Fibroblast of skin of left biceps (primary cell): Measurements from ENCODE around the gene FFAR4.
"Not testable (repeated sequence)": the region's sequence is repeated elsewhere in the genome, so short reads cannot be mapped to it uniquely, and the experiment has no call there.

Experiments
- DNase-seq, 2 experiments: peaks; one replicate each; pipeline ENCODE4 v3.0.0-alpha.2; 2013; ENCODE audit warnings: low read depth in 2 of 2

FFAR4 gene

DNA sequence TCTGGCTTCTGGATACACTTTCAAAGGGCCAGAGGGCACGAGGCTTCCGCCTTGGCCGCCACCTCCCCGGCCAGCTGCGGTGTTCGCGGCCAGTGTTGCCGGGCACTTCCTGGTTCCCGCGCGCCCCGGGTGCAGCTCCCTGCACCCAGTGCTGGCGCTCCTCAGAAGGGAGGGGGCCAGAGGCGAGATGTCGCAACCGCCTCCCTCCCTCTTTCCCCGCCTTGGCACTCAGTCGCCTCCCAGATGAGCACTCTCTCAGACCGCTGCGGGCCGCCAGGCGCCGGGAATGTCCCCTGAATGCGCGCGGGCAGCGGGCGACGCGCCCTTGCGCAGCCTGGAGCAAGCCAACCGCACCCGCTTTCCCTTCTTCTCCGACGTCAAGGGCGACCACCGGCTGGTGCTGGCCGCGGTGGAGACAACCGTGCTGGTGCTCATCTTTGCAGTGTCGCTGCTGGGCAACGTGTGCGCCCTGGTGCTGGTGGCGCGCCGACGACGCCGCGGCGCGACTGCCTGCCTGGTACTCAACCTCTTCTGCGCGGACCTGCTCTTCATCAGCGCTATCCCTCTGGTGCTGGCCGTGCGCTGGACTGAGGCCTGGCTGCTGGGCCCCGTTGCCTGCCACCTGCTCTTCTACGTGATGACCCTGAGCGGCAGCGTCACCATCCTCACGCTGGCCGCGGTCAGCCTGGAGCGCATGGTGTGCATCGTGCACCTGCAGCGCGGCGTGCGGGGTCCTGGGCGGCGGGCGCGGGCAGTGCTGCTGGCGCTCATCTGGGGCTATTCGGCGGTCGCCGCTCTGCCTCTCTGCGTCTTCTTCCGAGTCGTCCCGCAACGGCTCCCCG, at the start of gene FFAR4:
TSS of gene FFAR4 (plus strand) at position 231 of the 842 bp plus-strand sequence. CDS start at position 287, 56 bp downstream.
- DNase-seq: no peak

GRCh38 chr10:93518531-93518930, 47.9 kb upstream of the FFAR4 start:
- no peak for DNase-seq

GRCh38 chr10:93535293-93535692, 31.2 kb upstream of the FFAR4 start:
- no peak for DNase-seq

GRCh38 chr10:93540871-93541270, 25.6 kb upstream of the FFAR4 start:
- not testable (repeated sequence) for DNase-seq

DNA sequence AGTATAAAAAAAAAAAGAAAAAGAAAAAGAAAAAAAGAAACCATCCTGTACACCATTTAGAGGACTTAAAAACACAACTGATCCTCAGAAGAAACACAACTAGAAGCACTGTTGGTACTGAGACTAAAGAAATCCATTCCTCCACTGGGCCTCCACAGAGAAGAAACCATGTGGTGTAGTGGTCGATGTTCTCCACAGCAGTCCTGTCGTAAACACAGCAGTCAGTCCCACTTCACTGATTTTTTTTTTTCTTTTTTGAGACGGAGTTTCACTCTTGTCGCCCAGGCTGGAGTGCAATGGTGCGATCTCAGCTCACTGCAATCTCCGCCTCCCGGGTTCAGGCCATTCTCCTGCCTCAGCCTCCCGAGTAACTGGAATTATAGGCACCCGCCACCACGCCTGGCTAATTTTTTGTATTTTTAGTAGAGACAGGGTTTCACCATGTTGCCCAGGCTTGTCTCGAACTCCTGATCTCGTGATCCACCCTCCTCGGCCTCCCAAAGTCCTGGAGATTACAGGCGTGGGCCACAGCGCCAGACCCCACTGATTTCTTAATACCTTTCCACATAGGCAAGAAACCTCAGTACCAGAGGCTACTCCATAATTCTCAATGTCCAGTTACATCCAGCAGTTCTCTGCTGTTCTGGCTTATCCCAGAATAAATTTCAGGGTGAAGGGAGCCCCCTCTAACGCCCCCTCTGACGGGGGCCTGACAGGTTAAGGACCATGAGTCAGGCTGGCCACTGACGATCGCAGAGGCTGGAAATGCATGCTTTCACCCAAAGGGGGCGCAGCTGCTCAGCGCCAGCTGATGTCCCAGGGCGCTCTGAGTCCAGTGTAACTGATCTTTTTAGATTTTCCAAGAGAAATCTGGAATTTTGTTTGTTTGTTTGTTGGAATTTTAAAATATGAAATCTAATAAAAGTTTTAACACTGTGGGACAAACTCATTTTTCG, 24.8 kb upstream of the FFAR4 start:
- DNase-seq: no peak

DNA sequence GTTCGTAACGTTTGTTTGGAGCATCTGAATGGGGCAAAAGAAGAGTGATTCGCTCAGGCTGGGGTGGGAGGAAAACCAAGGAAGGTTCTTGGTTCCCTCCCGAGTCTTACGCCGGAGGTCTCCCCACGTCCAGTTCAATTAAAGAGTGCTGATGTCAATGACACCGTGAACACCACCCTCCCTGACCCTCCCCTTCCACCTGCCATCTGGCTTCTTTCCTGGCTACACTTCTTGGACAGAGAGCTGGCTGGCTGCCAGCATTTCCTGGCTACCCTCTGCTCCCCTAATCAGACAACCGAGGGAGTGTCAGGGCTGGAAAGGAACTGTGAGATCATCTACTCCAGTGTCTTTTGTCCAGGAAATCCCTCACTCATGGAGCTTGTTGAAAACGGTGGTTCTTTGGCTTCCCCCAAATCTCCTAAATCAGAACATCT, 24.1 kb upstream of the FFAR4 start:
- no peak for DNase-seq

GRCh38 chr10:93546995-93547394, 19.5 kb upstream of the FFAR4 start:
- DNase-seq: not testable (repeated sequence)

GRCh38 chr10:93547522-93547921, 18.9 kb upstream of the FFAR4 start:
- no peak for DNase-seq

DNA sequence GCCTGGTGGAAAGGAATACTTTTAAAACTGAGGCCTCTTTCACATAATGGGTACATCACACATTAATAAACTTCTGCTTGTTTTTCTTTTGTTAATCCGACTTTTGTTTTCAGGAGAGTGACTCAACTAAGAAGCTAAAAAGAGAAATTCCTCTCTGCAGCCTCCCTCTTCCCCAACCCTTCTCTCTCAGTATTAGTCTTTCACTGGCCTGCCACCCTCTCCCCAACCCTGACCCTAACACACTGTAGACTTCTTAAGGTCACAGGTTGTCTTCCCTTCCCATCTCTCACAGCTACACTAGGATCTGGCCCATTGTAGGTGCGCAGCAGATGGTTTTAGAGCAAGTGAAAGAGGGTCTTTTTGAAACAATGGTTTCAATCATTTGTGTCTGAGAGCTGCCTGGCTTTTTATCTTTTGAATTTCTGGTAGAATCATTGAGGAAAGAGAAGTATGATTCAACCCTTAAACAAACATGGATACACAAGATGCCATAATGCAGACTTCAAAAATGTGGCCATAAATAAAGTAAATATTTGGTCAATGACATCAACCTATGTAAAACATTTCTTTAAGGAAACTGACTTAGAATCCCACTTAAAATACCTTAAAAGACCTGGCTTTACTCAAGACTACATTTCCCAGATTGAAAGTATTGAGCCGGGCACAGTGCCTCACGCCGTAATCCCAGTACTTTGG, 17.9 kb upstream of the FFAR4 start:
- DNase-seq: no peak

GRCh38 chr10:93550606-93551005, 15.9 kb upstream of the FFAR4 start:
- DNase-seq: no peak

GRCh38 chr10:93552780-93553179, 13.7 kb upstream of the FFAR4 start:
- no peak for DNase-seq

GRCh38 chr10:93553482-93554315, 12.8 kb upstream of the FFAR4 start:
- no peak for DNase-seq

GRCh38 chr10:93554316-93554663, 12.2 kb upstream of the FFAR4 start:
- no peak for DNase-seq

DNA sequence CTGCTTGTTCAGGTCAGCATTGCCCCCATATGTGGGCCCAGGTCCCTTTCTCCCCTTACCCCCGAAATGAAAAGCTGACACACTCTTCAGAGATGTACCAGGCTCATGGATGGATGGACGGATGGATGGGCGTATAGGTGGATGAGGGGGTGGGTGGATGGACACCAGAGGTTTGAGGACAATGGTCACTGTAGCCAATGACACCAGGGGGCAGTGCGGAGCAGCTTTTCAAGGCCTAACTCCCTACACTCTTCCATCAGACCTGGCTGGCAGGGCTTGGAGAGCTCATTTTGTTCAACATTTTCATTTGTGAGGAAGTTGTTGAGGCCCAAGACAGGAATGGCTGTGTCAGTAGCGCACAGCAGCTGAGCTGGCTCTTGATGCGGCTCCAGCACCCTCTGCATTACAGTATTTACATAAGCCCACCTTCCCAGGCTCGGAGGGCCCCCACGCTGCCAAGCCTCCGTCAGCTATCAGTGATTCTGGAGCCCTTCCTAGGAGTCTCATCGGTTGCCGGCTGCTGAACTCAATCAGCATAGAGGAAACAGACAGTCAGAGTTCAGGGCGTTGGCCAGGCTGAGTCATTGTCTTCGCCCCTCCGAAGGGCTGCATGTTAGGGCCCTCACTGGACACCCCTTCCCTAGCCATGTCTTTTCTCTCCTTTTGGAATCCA, 11.6 kb upstream of the FFAR4 start:
- peak; percentile 19 for DNase-seq

GRCh38 chr10:93559490-93559889, 7.0 kb upstream of the FFAR4 start:
- DNase-seq: no peak

DNA sequence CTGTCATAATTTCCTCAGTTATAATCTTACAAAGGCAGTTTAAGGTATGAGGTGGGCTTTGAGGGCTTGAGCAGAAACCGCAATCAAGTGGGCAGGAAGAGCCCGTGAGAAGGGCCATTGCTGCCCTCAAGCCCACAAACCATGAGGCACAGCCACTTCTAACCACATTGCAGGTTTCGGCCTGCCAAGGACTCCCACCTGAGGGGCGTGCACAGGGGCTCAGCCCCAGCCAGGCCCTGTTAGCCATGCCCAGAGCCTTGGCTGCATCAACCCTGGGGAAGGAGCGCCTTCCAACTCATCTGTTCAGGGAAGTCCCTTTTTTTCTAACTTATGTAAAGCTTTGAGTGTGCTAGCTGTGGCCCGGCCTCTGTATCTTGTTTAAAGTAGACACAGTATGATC, 5.9 kb upstream of the FFAR4 start:
- DNase-seq: no peak

DNA sequence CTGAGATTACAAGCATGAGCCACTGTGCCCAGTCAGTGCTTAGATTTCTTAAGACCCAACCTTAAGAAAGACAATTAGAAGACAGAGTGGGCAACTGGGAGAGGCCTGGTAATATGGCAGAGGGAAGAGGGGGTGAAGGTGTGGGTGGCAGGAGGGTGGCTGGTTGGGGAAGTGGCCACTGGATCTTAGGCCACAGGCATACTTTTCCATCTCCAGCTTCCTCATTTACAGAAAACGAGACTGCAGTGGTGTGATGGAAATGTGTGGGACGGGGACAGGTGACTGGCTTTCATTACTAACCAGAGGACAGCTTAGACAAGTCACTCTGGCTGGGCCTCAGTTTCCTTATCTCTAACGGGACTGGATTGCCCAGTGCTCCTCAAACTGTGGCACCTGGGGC, 1.0 kb upstream of the FFAR4 start:
- DNase-seq: no peak

DNA sequence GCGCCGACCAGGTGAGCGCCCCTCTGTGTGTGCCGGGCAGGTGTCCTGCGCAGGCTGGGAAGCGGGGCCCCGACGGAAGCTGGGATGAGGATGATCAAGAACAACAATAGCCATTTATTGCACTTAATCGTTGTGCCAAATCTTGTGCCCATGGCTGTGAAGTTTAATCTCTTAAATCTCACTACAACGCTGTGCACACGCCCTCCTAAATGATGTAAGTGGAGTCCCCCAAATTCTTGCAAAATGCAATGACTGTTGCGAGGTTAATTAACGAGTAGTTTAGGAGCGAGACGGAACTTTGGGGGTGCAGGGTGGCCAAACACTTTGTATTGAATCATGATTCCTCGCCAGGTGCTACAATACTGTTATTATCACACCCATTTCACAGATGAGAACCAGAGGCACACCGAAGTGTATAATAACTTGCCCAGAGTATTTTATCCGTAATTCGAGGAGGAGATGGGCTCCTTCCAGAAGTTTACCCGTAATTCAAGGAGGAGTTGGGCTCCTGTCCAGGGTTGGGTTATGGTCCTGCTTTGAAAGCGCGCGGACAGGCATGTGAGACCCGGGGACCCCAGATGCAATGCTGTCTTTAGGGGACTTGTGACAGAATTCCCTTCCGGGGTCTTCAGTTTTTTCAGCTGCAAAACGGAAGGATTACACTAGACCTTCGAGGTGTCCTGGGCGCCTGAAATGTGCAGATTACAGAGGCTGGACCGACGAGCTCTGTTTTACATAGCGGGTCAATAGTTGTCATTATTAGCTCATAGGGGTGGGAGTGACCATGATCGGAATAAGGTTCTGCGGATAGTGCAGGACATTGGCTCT, 1.0 kb downstream of the FFAR4 start:
- DNase-seq: no peak

DNA sequence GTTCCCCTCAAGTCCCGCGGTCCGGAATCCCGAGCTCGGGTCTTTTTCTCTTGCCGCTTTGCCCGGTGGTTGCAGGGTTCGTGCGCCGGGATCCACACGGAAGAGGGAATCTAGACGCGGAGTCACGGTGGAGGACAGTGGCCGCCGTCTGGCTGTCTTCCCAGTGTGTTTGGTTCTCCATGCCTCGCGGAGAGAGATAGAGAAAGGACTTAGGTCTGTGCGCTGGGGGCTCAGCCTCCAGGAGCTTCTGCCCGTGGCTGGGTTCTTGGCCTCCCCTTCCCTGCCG, 1.6 kb downstream of the FFAR4 start:
- DNase-seq: no peak

GRCh38 chr10:93570383-93570782, 3.9 kb downstream of the FFAR4 start:
- no peak for DNase-seq
